CD14-positive monocyte (primary cell): ENCODE results near the gene C12orf56. TPM values are rescaled to one million over a fixed set of nuclear protein-coding genes. Genes with fewer than 3 reads are reported as not detected.
"Not testable (repeated sequence)": the region's sequence is repeated elsewhere in the genome, so short reads cannot be mapped to it uniquely, and the experiment has no call there.

Source experiments
- DNase-seq, 3 donors: peaks; one replicate each; pipeline ENCODE4 v3.0.0-alpha.2; 2011 to 2022
- H2AFZ ChIP-seq: 2 replicates; pipeline ENCODE4 v1.6.0; 2012; ENCODE audit warnings: mild to moderate bottlenecking, low read depth, low read length, inconsistent platforms; ENCODE audit not compliant: insufficient read depth, poor library complexity, severe bottlenecking
- H3K27ac ChIP-seq, 2 donors: 1 replicate in 1 of 2; 2 replicates in 1 of 2; pipeline ENCODE4 v1.5.1; 2012 to 2013; ENCODE audit warnings: low read length in 2 of 2, control low read depth in 1 of 2, inconsistent platforms in 1 of 2, low read depth in 1 of 2, mild to moderate bottlenecking in 1 of 2
- H3K27me3 ChIP-seq, 2 donors: one replicate each; pipeline versions ENCODE4 v1.6.0 to v1.6.1; 2011 to 2013; ENCODE audit warnings: low read length in 2 of 2; ENCODE audit not compliant: control insufficient read depth in 2 of 2, insufficient read depth in 2 of 2
- H3K36me3 ChIP-seq, 2 donors: replicated peaks in 1 of 2; 1 replicate in 1 of 2; 2 replicates in 1 of 2; pipeline versions ENCODE4 v1.5.1 to v1.6.1; 2012 to 2013; ENCODE audit warnings: low read length in 2 of 2, control low read depth in 1 of 2, inconsistent platforms in 1 of 2, mild to moderate bottlenecking in 1 of 2; ENCODE audit not compliant: insufficient read depth in 2 of 2, control insufficient read depth in 1 of 2
- H3K4me1 ChIP-seq, 2 donors: 1 replicate in 1 of 2; 2 replicates in 1 of 2; pipeline versions ENCODE4 v1.5.1 to v1.6.1; 2012 to 2013; ENCODE audit warnings: low read length in 2 of 2, control low read depth in 1 of 2, inconsistent platforms in 1 of 2, mild to moderate bottlenecking in 1 of 2, moderate library complexity in 1 of 2; ENCODE audit not compliant: insufficient read depth in 2 of 2, control insufficient read depth in 1 of 2
- H3K4me2 ChIP-seq: replicated peaks from 2 replicates; pipeline ENCODE3; 2012; ENCODE audit warnings: low read length, moderate library complexity, mild to moderate bottlenecking; ENCODE audit not compliant: poor library complexity, severe bottlenecking; ENCODE audit errors: extremely low read depth
- H3K4me3 ChIP-seq, 3 experiments: fragments of 200-600 bp in 1 of 3; sonication (generic) in 1 of 3; replicated peaks in 1 of 3; 1 replicate in 2 of 3; 2 replicates in 1 of 3; pipeline ENCODE4 v1.5.1; 2011 to 2013; ENCODE audit warnings: low read length in 3 of 3, mild to moderate bottlenecking in 3 of 3, control low read depth in 2 of 3, low read depth in 2 of 3, inconsistent platforms in 1 of 3, moderate library complexity in 1 of 3
- H3K79me2 ChIP-seq: 2 replicates; pipeline ENCODE4 v1.6.0; 2012; ENCODE audit warnings: mild to moderate bottlenecking, control low read depth, inconsistent platforms, low read length, moderate library complexity; ENCODE audit not compliant: insufficient read depth
- H3K9ac ChIP-seq: 2 replicates; pipeline ENCODE4 v1.6.0; 2017; ENCODE audit warnings: low read length, mild to moderate bottlenecking; ENCODE audit not compliant: insufficient read depth, poor library complexity, severe bottlenecking
- H3K9me3 ChIP-seq, 2 donors: replicated peaks in 1 of 2; 1 replicate in 1 of 2; 2 replicates in 1 of 2; pipeline versions ENCODE4 v1.5.1 to v1.6.1; 2012 to 2013; ENCODE audit warnings: low read length in 2 of 2, control low read depth in 1 of 2; ENCODE audit not compliant: control insufficient read depth in 1 of 2, insufficient read depth in 1 of 2
- H4K20me1 ChIP-seq: 2 replicates; pipeline ENCODE4 v1.6.0; 2012; ENCODE audit warnings: mild to moderate bottlenecking, low read length, control low read depth, moderate library complexity; ENCODE audit not compliant: insufficient read depth
- H3K27ac Mint-ChIP-seq, 7 donors: one replicate each; pipeline ENCODE4 v1.8.0; 2020; ENCODE audit warnings: mild to moderate bottlenecking in 7 of 7, mixed read lengths in 7 of 7, moderate library complexity in 6 of 7, inconsistent platforms in 2 of 7
- H3K27me3 Mint-ChIP-seq, 3 donors: one replicate each; pipeline ENCODE4 v1.8.0; 2021 to 2022; ENCODE audit warnings: low read depth in 3 of 3, mild to moderate bottlenecking in 3 of 3, mixed read lengths in 3 of 3, moderate library complexity in 3 of 3, inconsistent platforms in 1 of 3
- H3K36me3 Mint-ChIP-seq, 2 donors: one replicate each; pipeline ENCODE4 v1.8.0; 2020; ENCODE audit warnings: mixed read lengths in 2 of 2, inconsistent platforms in 1 of 2, mild to moderate bottlenecking in 1 of 2
- H3K4me1 Mint-ChIP-seq: one replicate; pipeline ENCODE4 v1.8.0; 2020; ENCODE audit warnings: mild to moderate bottlenecking, mixed read lengths
- H3K4me3 Mint-ChIP-seq, 2 donors: one replicate each; pipeline ENCODE4 v1.8.0; 2020; ENCODE audit warnings: mild to moderate bottlenecking in 2 of 2, mixed read lengths in 2 of 2, moderate library complexity in 1 of 2
- H3K9me3 Mint-ChIP-seq, 7 donors: one replicate each; pipeline ENCODE4 v1.8.0; 2020 to 2022; ENCODE audit warnings: mixed read lengths in 7 of 7, mild to moderate bottlenecking in 6 of 7, moderate library complexity in 6 of 7, inconsistent platforms in 2 of 7
- CTCF ChIP-seq: fragments of 200-600 bp; IDR thresholded peaks from one replicate; pipeline ENCODE4 v1.8.0; 2022; ENCODE audit warnings: antibody characterized with exemption, mild to moderate bottlenecking
- WGBS: methylation state at CpG from one replicate; pipeline ENCODE4 v1.1.5; 2013; ENCODE audit warnings: missing lambda C conversion rate; ENCODE audit not compliant: insufficient coverage; 5-methylcytosine and 5-hydroxymethylcytosine counted together
- intact Hi-C, 2 donors: fragments of 100-400 bp; cut with micrococcal nuclease; formaldehyde crosslinking; loops; one replicate each; pipeline versions ENCODE4 v1.15.0 to v1.15.1; 2023
- polyA plus RNA-seq, 3 donors: library from polyadenylated mRNA; depleted of rRNA in 1 of 3; unstranded in 2 of 3; stranded (reverse) in 1 of 3; fragments of 300-500 nt in 2 of 3; fragments of >200 nt in 1 of 3; fragmentation: Illumina TruSeq in 2 of 3; gene quantifications; 1 replicate in 2 of 3; 2 replicates in 1 of 3; pipeline ENCODE4 v1.2.3, GENCODE V29; 2012 to 2021

C12orf56 gene
- polyA plus RNA-seq, 3 donors, result not detected

GRCh38 chr12:64218597-64218996, 172.0 kb downstream of the C12orf56 start:
- Histone ChIP-seq H3K4me2 (peak overlapping the region; percentile 23), H3K4me3 (no peak overlapping the region), H3K27ac (peak overlapping the region in 1 of 2 donors; percentile 42), H3K9me3 (no peaks in the 10 kb centered on the region), H3K9ac (no peak overlapping the region), H2AFZ (peak overlapping the region; percentile 38), H4K20me1 (no peaks in the 10 kb centered on the region), H3K4me1 (peaks cover 14 to 22% of the 10 kb centered on the region in 2 donors), H3K27me3 (no peaks in the 10 kb centered on the region), H3K79me2 (peaks cover 6% of the 10 kb centered on the region), H3K36me3 (peaks cover 3 to 10% of the 10 kb centered on the region in 2 donors)
- no peak for DNase-seq
- intact Hi-C loops, result no loop called here
- TF ChIP-seq CTCF, result no peak
- Mint-ChIP-seq H3K36me3 (peaks cover 9 to 10% of the 10 kb centered on the region in 2 donors), H3K27me3 (peaks cover 0 to 1% (median 0%) of the 10 kb centered on the region in 3 donors), H3K4me1 (peaks cover 26% of the 10 kb centered on the region), H3K27ac (peak overlapping the region in 5 of 7 donors; percentile 64 to 85 (median 83)), H3K4me3 (peak overlapping the region; percentile 56 to 72), H3K9me3 (no peaks in the 10 kb centered on the region)
- WGBS, result no CpG with 5 or more reads among the region's 5 CpGs

- H3K9me3 Mint-ChIP-seq, H2AFZ ChIP-seq, intact Hi-C loops: not testable (repeated sequence)
Observed at GRCh38 chr12:64217643-64218042, 172.9 kb downstream of the C12orf56 start.

More at GRCh38 chr12:64217643-64218042, 172.9 kb downstream of the C12orf56 start:
- not testable (repeated sequence) for H3K79me2 ChIP-seq, DNase-seq, H3K4me3 ChIP-seq, H3K27ac ChIP-seq, H3K9ac ChIP-seq, H3K4me2 ChIP-seq, H4K20me1 ChIP-seq, H3K4me3 Mint-ChIP-seq, H3K27me3 ChIP-seq, H3K27me3 Mint-ChIP-seq, H3K9me3 ChIP-seq
- WGBS, result no CpG with 5 or more reads among the region's 7 CpGs
- Mint-ChIP-seq H3K4me1 (peaks cover 25% of the 10 kb centered on the region), H3K27ac (peak overlapping the region in 1 of 7 donors; percentile 6), H3K36me3 (peaks cover 12 to 18% of the 10 kb centered on the region in 2 donors)
- H3K36me3 ChIP-seq, result peaks cover 3 to 18% of the 10 kb centered on the region in 2 donors
- H3K4me1 ChIP-seq, result peaks cover 13 to 21% of the 10 kb centered on the region in 2 donors
